ENCODE measurements around the gene GRIA2.
A peak's percentile ranks its signal among the peaks of the same experiment; 100 is the strongest.
"Not testable (repeated sequence)": the region's sequence is repeated elsewhere in the genome, so short reads cannot be mapped to it uniquely, and the experiment has no call there.

GRIA2 gene

DNA sequence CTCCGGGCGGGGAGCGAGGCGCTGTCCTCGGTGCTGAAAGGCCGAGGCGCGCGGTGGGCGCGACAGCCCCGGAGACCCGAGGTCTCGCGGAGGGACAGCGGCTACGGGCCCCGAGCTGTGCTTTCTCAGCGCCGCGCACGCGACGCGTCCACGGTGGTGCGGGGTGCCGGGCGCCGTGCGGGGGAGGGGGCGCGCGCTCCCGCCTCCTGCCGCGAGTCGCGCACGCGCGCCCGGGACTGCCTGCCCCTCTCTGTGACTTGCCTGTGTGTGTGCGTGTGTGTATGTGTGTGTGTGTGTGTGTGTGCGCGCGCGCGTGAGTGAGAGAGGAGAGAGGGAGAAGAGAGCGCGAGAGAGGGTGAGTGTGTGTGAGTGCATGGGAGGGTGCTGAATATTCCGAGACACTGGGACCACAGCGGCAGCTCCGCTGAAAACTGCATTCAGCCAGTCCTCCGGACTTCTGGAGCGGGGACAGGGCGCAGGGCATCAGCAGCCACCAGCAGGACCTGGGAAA is at the start of gene GRIA2:
Gene GRIA2 (plus strand): TSS at position 358 of the 511 bp plus-strand sequence. CDS start 315 bp downstream, outside the sequence.
- DNase-seq (ENCODE audit: low read depth) = peak; percentile 18

DNA sequence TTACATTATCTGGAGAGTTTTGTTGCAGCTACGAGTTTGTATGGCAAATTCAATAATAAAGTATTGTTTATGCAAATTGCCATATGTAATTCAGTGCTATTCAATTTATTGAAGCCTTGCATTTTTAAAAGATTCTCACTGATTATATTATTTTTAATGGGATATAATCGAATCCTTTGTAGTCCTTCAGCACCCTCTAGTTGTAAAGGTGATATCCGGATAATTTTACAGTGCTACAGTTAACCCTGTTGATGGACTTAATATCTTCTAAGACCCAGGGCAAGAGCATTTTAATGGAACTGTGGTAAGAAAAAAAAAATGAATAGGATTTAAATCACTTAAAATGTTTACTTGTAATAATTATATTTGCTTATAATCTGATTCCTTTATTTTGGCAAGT is 48.5 kb upstream of the GRIA2 start:
- no peak for DNase-seq (ENCODE audit: low read depth)

DNA sequence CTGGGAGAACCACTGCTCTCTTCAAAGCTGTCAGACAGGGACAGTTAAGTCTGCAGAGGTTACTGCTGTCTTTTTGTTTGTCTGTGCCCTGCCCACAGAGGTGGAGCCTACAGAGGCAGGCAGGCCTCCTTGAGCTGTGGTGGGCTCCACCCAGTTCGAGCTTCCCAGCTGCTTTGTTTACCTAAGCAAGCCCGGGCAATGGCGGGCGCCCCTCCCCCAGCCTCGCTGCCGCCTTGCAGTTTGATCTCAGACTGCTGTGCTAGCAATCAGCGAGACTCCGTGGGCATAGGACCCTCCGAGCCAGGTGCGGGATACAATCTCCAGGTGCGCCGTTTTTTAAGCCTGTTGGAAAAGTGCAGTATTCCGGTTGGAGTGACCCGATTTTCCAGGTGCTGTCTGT is 40.3 kb upstream of the GRIA2 start:
- DNase-seq (ENCODE audit: low read depth) = not testable (repeated sequence)

DNA sequence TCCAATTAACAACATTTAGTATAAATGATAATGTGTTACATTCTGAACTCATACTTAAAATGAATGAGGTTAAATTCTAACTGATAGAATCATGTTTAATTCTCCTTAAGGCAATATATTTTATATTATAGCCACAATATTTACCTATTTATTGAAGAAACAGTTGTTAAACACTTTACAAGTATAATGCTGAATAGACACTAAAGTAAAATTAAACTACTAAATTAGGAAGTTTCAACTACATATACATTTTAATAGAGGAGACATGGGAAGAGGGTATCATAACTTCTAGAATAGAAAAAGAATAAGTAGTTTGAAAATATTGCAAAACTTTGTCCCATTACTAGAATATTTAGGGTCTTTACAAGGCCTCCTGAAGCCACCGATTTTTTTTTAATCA is 36.2 kb upstream of the GRIA2 start:
- no peak for DNase-seq (ENCODE audit: low read depth)

DNA sequence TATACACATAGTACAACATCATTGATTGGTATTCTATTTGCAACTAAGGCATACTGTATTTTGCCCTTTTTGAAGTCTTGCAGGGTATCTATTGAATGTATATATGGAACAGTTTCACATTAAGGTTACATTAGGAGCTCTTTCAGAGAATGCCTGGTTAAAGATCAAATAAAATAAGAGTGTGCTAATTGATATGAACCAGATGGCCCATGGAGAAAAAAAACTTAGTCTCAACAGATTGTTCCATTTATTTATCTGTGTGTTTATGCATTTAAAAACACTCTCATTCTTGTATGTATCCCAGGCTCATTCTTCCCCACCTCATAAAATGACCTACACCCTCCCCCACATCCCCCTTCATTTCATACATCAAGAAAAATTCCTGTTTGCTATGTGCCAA is 35.2 kb upstream of the GRIA2 start:
- DNase-seq (ENCODE audit: low read depth) = no peak

DNA sequence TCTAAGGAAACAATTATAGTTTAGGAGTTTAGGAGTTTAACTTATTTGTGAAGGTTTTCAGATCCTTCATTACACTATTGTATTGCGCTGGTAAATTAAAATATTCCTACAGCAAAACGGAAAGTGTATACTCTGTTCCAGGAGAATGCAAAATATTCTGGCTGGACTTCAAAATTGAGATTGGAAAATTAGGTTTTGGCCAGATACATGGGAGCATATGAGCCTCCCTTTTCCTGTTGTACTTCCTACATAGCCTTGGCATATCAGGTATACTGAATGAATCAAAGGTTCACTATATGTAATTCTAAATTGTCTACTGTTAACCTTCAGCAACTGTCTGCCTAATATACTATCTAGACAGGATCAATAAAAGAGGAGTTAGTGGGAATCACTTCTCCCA is 25.2 kb upstream of the GRIA2 start:
- DNase-seq (ENCODE audit: low read depth) = no peak

DNA sequence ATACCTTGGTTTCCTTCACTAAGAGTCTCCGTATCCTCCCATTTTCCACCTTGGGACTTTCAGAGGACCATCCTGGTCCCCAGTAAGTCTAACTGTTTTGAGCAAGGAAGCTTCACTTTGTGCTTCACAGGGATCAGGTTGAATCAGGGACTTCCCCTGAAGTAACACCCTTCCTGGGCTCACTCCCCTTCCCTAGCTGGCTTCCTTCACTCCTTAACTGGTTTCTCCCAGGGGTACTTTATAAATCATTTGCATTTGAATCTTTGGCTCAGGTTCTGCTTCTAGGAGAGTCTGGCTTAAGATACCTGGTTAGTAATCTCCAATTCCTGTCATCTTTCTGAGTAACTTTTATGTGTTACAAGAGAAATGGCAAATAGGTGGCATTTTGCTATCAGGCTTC is 24.5 kb upstream of the GRIA2 start:
- no peak for DNase-seq (ENCODE audit: low read depth)

DNA sequence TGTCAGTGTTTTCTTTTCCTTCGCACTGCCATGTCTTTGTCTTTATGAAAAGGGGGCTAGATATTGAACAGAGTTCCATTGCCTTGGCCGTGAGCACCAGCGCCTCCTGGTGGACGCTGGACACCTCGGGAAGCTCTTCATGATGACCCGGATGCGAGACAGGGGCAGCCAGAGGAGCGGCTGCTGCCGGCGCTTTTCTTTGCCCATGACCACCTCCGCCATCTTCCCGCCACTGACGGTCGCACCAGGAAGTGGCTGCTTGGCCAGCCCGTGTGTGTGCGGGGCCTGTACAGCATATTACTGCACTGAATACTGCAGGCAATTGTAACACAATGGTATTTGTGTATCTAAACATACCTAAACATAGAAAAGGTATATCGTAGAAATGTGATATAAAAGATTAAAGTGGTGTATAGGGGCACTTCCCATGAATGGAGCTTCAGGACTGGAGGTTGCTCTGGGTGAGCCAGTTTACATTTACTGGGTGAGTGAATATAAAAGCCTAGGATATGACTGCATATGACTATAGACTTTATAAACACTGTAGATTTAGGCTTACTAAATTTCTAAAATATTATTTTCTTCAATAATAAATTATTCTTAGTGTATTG is 15.8 kb upstream of the GRIA2 start:
- no peak for DNase-seq (ENCODE audit: low read depth)

DNA sequence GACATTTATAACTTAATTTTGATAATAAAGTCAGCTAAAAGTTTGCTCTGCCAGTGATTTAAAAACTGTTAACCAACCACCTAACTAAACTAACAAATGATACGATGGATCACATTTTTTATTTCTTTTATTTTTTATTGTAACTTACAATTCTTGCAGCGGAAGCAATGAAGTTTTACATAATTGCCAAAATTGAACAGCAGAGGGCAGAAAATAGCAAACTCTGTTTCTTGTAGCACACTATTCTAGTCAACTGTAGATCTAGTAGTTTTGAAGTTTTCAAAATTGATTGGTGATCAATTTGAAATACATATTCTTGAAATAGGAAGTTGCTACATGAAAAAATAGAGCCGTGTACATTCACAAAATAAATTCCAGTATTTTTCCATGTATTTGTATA is 2.8 kb upstream of the GRIA2 start:
- no peak for DNase-seq (ENCODE audit: low read depth)

DNA sequence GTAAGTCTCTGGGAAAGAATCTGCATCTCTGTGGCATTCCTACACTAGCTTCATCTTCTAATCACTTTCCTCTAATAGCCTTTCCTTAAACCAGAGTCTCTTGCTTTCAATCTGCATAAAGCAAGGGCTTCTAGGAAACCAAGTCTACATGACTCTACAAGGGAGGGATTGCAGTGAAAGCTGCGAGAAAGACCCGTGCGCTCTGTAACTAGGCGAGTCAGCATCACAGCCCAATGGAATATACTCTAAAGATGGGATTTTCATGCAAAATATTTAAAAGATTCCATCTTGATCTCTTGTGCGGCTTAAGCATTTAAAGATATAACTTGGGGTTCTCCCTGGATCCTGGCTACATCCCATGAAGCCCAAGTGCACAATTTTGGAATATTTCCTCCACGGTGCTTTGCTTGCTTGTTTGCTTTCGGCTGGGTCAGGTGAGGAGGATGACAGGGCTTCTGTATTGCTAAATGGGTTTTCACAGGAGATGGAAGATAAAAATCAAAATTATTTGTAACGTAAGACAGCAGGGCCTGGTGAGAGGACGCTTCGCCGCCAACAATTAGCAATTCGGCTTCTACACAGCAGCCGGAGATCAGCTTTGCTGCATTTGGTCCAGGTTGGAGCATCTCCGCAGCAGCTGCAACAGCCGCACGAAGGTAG is 687 bp upstream of the GRIA2 start:
- no peak for DNase-seq (ENCODE audit: low read depth)

DNA sequence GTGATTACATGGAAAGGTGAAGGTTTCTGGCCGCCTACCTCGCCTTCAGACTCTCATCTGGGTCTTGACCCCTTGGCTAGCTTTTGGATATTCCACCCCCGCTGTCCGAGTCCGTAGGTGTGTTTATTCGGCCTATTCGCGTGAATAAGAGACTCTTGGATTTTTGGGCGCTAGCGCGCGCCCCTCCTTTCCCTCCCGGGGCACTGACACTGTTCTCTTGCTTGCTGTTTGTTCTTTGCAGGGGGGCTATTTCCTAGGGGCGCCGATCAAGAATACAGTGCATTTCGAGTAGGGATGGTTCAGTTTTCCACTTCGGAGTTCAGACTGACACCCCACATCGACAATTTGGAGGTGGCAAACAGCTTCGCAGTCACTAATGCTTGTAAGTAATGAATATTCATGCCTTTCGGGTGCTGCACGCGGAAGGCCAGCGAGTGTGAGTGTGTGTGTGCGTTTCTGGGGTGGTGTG is 932 bp downstream of the GRIA2 start:
- no peak for DNase-seq (ENCODE audit: low read depth)

DNA sequence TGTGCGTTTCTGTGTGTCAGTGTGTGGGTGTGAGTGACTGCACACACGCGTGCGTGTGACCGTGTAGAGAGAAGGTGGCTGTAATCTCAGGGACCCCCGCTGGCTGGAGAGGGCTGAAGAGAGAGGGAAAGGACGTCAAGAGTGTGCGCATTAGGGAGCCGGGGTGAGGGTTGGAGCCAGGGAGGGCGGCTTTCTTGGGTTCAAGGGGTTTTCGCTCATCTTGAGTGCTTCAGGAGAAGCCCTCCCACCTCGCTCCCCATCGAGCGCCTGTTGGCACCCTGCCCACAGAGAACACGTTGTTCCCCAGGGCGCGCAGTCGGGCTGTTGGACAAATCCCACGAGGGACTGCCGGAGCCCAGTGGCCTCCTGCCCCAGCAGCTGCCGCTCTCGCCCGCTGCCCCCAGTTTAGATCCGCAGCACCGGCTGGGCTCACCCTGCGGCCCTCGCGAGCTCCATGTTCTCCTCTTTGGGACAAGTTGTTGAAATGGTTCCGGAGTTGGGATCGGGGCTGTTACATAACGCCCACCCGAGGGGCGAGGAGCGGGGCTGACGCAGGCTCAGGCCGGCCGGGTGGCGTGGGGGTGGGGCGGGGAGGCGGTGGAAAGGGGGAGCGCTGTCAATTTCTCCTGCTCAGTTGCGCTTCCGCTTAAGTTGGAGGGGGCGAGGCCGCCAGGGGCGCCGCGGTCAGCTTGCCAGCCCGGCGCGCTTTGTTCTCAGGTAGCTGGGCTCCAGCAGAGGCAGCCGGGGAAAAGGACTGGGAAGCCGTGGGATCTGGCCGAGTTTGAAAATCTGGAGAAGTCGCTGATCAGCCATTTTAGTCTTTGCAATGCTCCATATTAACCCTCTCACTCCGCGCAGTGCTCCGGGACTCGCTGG is 1.6 kb downstream of the GRIA2 start:
- DNase-seq (ENCODE audit: low read depth) = no peak

DNA sequence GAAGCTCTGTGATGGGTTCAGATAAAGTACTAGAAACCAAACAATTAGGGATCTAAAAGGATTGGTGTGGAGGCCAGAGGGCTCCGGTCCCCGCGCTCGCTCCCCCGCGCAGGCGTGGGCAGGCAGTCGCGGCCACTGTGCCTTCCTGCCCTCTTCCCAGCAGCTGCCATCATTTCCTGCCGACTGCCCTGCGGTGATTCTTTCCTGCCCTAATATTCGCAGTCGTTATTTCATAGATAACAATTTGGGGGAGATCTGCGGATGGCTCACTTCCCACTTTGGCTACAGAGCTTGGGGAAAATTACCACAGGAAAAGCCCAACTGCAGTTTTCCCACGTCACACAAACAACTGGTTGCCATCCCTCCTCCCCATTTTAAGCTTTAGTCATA is 2.2 kb downstream of the GRIA2 start:
- no peak for DNase-seq (ENCODE audit: low read depth)

DNA sequence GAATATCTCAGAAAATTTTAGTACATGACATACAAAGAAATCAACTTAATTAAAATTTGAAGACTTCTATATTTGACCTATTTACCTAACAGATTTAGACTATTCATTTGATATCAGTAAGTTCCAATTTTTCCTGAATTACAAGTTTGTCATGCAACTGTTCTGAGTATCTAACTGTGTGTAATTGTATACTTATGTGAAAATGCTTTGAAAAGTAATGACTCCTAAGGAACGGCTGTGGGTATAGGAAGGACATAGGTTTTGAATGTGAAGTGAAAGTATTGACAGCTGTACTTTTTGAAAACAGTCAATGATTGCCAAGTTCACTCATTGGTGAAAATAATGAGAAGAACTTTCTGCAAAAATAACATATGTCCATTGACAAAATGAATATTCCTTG is 2.9 kb downstream of the GRIA2 start:
- no peak for DNase-seq (ENCODE audit: low read depth)

DNA sequence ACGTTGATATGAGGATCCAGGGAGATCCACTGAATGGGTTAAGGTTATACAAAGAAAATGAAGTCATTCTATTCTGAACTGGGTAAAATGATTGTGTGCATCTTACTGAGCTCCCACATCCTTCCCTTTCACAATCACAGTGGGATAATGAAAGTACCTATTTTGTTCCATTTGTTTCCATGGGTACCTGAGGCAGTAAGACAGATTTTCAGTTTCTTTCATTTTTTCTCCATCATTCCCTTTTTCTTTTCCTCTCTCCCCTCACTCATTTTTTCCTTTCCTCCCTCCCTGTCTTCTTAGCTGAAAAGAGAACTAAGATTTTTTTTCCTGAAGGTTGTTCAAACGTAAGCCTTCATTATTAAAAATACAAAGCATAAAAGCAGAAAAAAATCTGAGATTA is 4.6 kb downstream of the GRIA2 start:
- no peak for DNase-seq (ENCODE audit: low read depth)

DNA sequence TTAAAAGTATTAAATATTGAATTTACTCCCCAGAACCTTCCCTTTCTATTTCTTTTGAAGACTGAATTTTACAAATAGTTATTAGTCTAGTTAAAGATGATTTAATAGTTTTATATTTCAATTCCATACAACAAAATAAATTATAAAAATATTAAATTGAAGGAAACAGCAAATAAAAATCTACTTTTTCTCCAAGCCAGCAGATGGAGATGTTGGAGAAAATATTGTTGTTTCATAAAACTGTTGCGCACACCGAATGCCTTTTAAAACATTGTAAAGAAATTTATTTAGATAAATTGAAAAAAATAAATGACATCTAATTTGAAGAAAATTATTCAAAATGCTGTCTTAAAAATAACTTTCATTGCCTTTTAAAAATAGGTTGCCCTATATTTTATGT is 5.5 kb downstream of the GRIA2 start:
- DNase-seq (ENCODE audit: low read depth) = no peak

DNA sequence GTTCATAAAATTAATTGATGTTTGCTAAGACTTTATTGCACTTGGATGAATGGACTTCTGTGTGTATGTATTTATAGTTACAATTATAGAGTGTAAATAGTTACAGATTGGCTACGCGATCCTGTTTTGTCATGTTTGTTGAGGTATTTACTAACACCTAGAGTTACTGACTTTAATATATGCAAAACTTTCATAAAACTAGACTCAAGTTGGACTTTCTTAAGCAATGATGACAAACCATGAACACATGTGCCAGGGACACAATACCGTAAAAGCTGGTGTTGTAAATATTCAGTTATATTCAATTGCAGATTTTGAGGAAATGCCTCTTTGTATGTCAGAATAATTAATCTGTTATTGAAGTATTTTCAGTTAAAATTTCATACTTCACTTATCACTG is 6.1 kb downstream of the GRIA2 start:
- DNase-seq (ENCODE audit: low read depth) = no peak

DNA sequence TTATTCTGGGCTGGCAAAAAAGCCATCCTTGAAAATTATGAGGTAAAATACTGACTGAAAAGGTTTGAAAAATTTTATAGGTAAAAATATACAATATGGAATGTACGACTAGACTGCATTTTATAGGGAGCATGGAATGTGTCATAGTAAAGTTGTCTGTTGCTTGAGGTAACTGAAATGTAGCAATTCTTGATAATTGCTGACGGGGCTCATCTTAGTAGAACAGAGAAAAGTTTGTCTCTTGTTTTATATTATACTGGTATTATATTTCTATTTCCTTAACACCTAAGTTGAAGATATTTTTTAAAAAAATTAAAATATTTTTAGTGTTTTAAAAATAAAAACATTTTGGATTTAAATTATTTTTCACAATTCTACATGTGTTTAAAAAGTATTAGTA is 11.0 kb downstream of the GRIA2 start:
- no peak for DNase-seq (ENCODE audit: low read depth)

DNA sequence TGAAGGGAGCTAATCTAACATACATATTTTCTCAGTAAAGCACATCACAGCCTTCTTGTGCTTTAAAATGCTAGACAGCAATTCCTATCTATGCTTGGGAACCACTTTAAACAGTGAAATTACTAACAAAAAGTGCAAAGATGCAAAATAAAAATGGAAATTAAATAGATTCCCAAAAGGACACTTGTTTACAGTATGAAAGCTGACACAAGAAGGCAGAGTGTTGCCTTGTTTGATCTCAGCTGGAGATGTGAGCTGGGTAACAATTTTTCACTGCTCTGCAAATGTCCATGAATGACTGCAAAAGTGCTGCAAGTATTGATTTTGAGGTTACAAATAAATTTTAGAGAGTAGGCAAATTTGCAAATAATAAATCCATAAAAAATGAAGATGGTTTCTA is 22.3 kb downstream of the GRIA2 start:
- DNase-seq (ENCODE audit: low read depth) = no peak

DNA sequence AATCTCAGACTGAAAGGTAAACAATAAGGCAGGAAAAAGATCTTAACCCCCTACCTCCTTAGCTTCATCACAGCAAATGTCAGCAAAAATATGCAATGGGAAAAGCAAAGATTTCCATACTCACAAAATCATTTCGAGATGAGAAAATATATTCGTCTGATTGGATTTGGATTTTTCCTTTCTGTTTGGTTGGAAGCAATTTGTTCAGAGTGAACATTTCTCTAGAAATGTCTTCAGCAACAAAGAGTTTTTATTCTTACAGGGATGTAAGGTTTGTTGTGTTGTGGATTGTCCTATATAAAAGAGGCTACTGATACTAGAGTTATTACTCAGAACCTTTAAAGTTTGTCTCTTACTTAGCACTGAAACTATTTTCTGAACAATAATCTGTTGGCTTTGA is 23.8 kb downstream of the GRIA2 start:
- DNase-seq (ENCODE audit: low read depth) = no peak

DNA sequence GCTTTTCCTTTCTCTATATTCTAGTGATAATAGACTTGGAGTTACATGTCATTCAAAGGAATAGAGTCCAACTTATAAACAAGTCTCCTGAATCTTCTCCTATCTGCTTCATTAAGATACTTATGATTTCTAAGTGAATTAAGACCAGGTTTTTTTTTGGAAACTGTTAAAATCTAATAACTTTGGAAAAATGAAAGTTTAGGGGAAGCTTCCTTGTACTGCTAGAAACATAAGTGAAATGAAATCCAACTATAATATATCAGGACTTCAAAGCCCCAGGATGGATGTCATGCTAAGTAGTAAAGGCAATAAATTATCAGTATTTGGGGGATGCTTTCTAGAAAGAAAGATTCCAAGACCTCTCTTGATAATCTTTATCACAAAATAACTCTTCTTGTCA is 24.8 kb downstream of the GRIA2 start:
- no peak for DNase-seq (ENCODE audit: low read depth)

DNA sequence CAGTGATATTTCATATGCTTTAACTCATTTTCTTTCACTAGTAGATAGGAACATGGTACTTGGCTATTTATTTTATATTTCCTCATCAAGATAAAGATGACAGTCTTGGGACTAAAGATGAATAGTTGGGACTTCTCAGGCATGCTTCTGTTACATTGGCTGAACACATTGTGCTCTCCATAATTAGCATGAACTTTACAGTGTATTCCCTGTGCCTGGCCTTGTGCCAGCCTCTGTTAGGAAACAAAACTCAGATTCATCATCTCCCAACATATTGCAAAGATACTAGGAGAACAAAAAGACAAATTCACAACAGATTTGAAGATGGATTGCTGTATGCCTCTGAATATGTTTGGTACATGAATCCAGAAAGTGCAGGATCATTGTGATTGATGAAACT is 26.4 kb downstream of the GRIA2 start:
- DNase-seq (ENCODE audit: low read depth) = no peak

DNA sequence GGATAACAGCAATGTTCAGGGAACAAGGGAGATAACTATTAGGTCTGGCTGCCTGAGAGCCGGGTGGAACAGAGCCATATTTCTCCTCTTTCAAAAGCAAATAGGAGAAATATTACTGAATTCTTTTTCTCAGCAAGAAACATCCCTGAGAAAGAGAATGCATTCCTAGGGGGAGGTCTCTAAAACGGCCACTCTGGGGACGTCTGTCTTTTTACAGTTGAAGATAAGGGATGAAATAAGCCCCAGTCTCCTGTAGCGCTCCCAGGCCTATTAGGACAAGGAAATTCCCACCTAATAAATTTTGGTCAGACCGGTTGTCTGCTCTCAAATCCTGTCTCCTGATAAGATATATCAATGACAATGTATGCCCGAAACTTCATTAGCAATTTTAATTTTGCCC is 37.6 kb downstream of the GRIA2 start:
- DNase-seq (ENCODE audit: low read depth) = not testable (repeated sequence)
